Measurements from ENCODE around the gene C6orf58. TPM values are rescaled to one million over a fixed set of nuclear protein-coding genes. Genes with fewer than 3 reads are reported as not detected.

C6orf58 gene
- total RNA-seq, 1 experiment from 2014 or later: not detected

GRCh38 chr6:127630800-127631199, 53.8 kb downstream of the C6orf58 start:
- H3K36me3 Mint-ChIP-seq (ENCODE audit: insufficient read depth in 1 of 3, low read depth in 3 of 3): no peaks in the 10 kb centered on the region
- no peak overlapping the region for H3K23ac ChIP-seq (ENCODE audit: insufficient read length, low read depth, low read length)
- no peak overlapping the region for H3K27ac ChIP-seq (ENCODE audit: insufficient read length, low read depth, low read length)
- no peak overlapping the region for H3K4ac ChIP-seq (ENCODE audit: low read depth, low read length)
- H3K4me3 Mint-ChIP-seq: no peak overlapping the region
- H3K9me3 Mint-ChIP-seq: no peaks in the 10 kb centered on the region
- H4K8ac ChIP-seq (replicated peaks; ENCODE audit: insufficient read length, low read depth, low read length): no peak overlapping the region
- H3K4me1 ChIP-seq (ENCODE audit: insufficient read depth, low read length): no peaks in the 10 kb centered on the region
- no peaks in the 10 kb centered on the region for H3K27me3 Mint-ChIP-seq (ENCODE audit: low read depth)
- H2BK15ac ChIP-seq (ENCODE audit: low read depth, low read length): no peak overlapping the region
- H2BK20ac ChIP-seq (ENCODE audit: low read depth, low read length, poor library complexity, severe bottlenecking): no peak overlapping the region
- H3T11ph ChIP-seq (ENCODE audit: low read length): no peak overlapping the region
- H2BK5ac ChIP-seq (ENCODE audit: insufficient read length, low read length): no peak overlapping the region
- H4K5ac ChIP-seq (ENCODE audit: insufficient read length, low read depth, low read length): no peak overlapping the region
- no peak overlapping the region for H3K18ac ChIP-seq (ENCODE audit: insufficient read length, low read depth, low read length)
- H2AK5ac ChIP-seq (ENCODE audit: insufficient read length, low read length): no peak overlapping the region
- H3K23me2 ChIP-seq (ENCODE audit: insufficient read length, low read depth, low read length, poor library complexity, severe bottlenecking): no peaks in the 10 kb centered on the region
- H3K27ac Mint-ChIP-seq: no peak overlapping the region
- no peak overlapping the region for H2AFZ ChIP-seq (ENCODE audit: low read length)
- WGBS (ENCODE audit: extremely low coverage, insufficient read length, low lambda C conversion rate): no CpG with 5 or more reads among the region's 1 CpG
- no peak overlapping the region for H3K14ac ChIP-seq (ENCODE audit: insufficient read depth, low read length)
- no peaks in the 10 kb centered on the region for H3K9me3 ChIP-seq (ENCODE audit: control insufficient read depth, low read depth, low read length)
- H3K4me1 Mint-ChIP-seq: no peaks in the 10 kb centered on the region
- no peak overlapping the region for H2BK12ac ChIP-seq (ENCODE audit: insufficient read length, low read depth, low read length)
- no peak for TF ChIP-seq CTCF (conservative IDR thresholded peaks at IDR 0.05)
- H3K79me2 ChIP-seq (ENCODE audit: insufficient read depth, low read length): no peaks in the 10 kb centered on the region
- H4K20me1 ChIP-seq (ENCODE audit: control insufficient read depth, insufficient read depth, insufficient read length): no peaks in the 10 kb centered on the region
- H3K4me2 ChIP-seq (ENCODE audit: insufficient read depth, insufficient read length, low read length): no peak overlapping the region
- no peaks in the 10 kb centered on the region for H3K27me3 ChIP-seq (ENCODE audit: insufficient read depth, low read length)
- H3K9ac ChIP-seq (ENCODE audit: extremely low read depth, insufficient read length, low read length): no peak overlapping the region
- no peaks in the 10 kb centered on the region for H3K79me1 ChIP-seq (ENCODE audit: insufficient read depth, low read depth, low read length, poor library complexity, severe bottlenecking)
- H3K56ac ChIP-seq (ENCODE audit: insufficient read length, low read depth, low read length): no peak overlapping the region
- DNase-seq: no peak
- H2BK120ac ChIP-seq (ENCODE audit: low read depth, low read length, poor library complexity, severe bottlenecking): no peak overlapping the region
- no peak overlapping the region for H4K91ac ChIP-seq (ENCODE audit: insufficient read length, low read depth, low read length)

Data from H9 (cell line).